Myocyte (in vitro differentiated cells): Measurements from ENCODE around the gene PHYHD1. TPM values are rescaled to one million over a fixed set of nuclear protein-coding genes. Genes with fewer than 3 reads are reported as not detected.

Experiments used
- DNase-seq: peaks from one replicate; pipeline ENCODE4 v3.0.0-alpha.2; 2012; ENCODE audit warnings: low read depth
- polyA plus RNA-seq: library from polyadenylated mRNA; unstranded; fragments of >200 nt; gene quantifications from one replicate; pipeline ENCODE4 v1.2.1, GENCODE V29; 2012; ENCODE audit warnings: missing spikeins
- total RNA-seq: library from RNA; depleted of rRNA; stranded (reverse); fragments of >200 nt; gene quantifications from 2 replicates; pipeline ENCODE4 v1.2.3, GENCODE V29; 2014

The PHYHD1 gene
- 10.0 and 12.3 TPM in 2 replicates for total RNA-seq
- polyA plus RNA-seq = 15.8 TPM

- DNase-seq = peak; percentile 93
Observed at GRCh38 chr9:128920381-128921058, at the start of gene PHYHD1. Gene PHYHD1, plus strand, starts transcription at chr9:128920982. Its CDS starts 1,342 bp downstream, at chr9:128922324.

DNA sequence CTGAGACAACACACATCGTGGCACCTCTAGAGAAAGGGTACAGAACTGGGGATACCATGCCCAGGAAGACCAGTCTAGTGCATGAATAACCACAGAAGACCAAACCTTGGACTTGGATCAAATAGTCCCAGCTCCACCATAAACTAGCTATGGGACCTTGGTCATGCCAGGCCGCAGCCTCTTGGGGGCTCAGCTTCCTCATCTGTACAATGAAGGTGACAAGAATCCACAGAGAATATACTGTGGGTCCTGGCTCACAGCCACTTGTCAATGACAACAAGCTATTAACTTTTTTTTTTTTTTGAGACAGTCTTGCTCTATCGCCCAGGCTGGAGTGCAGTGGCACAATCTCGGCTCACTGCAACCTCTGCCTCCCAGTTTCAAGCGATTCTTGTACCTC, 42.9 kb upstream of the PHYHD1 start:
- no peak for DNase-seq

GRCh38 chr9:128881884-128882676, 38.7 kb upstream of the PHYHD1 start, which contains the start of the genes KYAT1 and LRRC8A:
Gene KYAT1, minus strand, starts transcription at chr9:128881950. Its CDS starts 36,545 bp downstream, at chr9:128845405.
Gene LRRC8A, plus strand, starts transcription at chr9:128882133. Its CDS starts 25,032 bp downstream, at chr9:128907165.
- peak; percentile 97 for DNase-seq

DNA sequence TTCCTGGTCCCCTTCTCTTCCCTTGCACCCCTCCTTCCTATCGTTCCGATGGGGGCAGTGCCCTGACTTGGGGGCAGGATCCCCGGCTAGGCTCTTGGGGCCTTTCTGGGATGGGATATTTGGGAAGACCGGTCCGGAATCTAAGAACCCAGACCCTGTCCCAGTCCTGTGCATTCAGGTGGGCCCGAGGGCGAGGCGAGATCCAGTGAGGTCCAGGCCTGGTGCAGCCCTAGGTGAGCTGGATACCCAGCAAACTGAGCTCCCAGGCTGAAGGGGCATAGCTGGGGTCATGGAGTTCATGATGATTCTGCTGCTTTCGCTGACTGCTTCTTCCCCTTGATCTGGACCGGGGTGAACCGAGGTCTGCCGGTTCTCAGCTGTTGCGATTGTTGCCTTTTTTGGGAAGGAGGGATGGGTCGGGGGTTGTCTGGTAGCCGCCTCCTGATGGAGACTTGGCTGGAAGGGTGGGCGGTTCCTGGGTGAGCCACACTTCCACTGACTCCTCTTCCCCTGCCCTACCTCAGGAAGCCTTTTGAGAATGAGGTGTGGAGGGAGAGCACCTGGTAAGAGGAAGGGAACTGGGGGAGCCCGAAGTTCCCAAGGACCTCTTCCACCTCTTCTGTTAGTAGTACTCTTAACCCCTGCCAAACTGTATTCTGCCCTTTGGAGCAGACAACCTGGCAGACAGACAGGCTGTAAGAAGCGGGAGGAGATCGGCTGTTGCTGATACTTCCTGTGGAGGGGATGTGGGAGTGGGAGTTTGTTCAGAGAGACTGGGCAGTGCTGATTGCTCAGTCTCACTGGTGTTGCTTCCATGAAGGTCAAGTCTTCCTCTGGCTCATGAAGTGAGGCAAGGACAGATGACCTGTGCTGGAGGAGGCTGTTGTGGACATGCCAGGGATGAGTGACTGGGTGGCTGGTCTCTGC, 37.8 kb upstream of the PHYHD1 start:
- peak; percentile 88 for DNase-seq

DNA sequence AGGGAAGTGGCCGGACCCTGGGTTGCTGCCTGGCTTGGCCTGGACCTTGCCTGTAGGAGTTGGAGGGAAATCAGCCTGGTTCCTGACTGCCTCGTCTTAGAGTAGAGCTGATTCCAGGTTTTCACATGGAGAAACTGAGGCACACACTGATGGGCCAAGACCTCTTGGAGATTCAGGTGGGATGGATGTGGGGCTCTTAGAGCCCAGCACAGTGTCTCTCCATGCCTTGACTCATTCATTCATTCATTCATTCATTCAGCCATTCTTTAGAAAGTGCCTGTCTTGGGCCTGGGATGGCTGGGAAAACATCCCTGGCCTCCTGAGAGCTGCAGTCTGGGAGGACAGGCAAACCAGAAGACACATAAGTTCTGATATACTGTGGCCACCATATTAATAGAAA, 36.6 kb upstream of the PHYHD1 start:
- no peak for DNase-seq

DNA sequence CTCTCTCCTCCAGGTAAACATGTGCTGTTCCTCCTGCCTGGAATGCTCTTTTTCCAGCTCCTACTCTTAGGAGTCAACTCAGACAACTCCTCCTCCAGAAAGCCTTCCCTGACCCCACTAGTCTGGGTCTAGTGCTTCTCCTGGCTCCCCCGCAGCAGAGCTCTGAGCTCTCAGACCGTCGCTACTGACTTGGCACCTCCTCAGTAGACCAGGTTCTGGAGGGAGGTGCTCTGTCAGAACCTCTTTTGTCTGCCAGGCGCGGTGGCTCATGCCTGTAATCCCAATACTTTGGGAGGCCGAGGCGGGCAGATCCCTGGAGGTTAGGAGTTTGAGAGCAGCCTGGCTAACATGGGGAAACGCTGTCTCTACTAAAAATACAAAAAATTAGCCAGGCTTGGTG, 35.4 kb upstream of the PHYHD1 start:
- no peak for DNase-seq

GRCh38 chr9:128885798-128886197, 35.0 kb upstream of the PHYHD1 start:
- no peak for DNase-seq

GRCh38 chr9:128886211-128886891, 34.4 kb upstream of the PHYHD1 start:
- no peak for DNase-seq

DNA sequence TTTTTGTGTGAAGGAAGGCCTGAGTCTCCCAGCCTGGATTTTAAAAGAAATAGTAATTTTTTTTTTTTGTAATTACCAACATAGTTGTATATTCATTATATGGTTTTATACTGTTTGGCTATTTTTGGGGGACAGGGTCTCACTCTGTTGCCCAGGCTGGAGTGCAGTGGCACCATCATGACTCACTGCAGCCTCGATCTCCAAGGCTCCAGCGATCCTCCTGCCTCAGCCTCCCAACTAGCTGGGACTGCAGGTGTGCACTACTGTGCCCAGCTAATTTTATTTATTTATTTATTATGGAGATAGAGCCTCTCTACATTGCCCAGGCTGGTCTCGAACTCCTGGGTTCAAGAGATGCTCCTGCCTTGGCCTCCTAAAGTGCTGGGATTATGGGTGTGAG, 33.7 kb upstream of the PHYHD1 start:
- DNase-seq = no peak

DNA sequence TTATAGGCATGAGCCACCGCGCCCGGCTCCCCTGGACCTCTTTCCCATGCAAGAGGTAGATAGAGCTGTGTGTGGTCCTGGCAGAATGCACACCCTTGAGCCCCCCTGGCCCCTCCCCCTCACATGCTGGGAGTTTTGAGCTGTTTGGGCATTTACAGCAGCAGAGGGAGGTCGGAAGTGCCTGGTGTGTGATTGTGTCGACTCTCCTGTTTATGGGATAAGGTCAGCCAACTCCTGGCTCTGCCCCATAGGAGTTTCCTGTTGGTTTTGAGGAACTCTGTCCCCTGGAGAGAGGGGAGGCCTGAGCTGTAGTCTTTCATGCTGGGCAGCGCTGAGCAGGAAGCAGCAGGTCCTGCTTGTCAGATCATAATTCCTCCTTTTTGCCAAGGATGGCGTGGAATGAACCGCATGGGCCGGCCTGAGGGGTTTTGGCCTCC, 32.9 kb upstream of the PHYHD1 start:
- DNase-seq = no peak

DNA sequence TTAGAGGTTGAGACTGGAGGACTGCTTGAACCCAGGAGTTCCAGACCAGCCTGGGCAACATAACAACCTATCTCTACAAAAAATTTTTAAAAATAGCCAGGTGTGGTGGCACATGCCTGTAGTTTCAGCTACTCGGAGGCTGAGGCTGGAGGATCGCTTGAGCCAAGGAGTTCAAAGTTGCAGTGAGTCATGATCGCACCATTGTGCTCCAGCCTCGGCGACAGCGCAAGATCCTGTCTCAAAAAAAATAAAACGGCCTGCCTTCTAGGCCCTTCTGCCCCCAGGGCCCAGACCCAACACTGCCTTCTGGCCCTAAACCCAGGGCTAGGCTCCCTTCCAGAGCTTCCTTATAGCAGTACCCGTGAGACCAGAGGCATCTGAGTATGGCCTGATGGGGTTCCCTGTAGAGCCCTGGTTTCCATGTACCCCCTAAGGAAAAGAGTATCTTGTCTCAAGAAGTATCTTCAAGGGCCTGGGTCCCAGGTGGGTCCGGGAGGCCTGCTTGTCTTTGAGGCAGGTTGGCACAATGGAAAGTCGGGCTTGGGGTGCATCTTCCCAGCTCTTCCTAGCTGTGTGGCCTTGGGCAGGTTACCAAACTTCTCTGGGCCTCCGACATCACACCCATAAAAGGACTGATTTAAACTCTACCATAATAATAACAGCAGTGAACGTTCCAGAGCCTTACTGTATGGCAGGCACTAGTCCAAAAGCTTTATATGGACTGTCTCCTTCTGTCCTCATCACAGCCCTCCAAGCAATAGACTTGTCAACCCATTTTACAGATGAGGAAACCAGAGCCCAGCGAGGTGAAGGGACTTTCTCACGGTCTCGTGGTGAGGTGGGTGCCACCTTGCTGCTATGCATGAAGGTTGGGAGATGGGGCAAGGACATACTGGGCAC, 29.2 kb upstream of the PHYHD1 start:
- no peak for DNase-seq

DNA sequence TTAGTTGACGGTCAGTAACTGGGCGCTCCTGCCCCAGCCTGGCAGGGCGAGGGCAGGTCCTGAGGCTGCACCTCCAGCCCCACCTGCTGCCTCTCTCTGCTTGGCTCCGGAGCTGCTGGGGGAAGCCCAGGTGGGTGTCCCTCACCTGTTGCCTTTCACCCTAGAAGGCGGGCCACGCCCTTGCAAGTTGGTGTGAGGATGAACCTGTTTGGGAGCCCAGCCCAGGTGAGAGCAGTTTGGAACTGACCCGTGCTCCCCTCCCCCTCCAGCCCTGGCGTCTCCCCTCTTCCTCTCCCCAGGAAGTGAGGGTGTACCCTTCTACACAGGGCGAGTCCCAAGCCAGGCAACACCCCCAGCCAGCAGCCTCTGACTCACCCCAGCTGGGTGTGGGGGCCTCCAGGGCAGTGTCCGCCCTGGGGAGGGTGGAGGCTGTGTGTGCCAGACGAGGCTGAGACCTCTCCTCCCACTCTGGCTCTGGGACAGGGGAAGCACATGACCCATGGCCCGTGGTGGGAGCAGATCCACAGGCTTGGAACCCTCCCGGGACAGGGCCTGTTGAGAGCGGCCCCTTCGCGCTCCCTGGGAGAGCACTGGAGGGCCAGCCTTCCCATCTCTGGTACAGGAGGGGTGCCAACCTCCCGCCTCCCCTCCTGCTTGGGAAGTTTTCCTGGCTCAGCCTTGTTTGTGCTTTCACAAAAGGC, 28.4 kb upstream of the PHYHD1 start:
- peak; percentile 91 for DNase-seq

GRCh38 chr9:128893354-128893753, 27.4 kb upstream of the PHYHD1 start:
- DNase-seq = no peak

- DNase-seq = no peak
Observed at GRCh38 chr9:128894764-128895163, 26.0 kb upstream of the PHYHD1 start.

DNA sequence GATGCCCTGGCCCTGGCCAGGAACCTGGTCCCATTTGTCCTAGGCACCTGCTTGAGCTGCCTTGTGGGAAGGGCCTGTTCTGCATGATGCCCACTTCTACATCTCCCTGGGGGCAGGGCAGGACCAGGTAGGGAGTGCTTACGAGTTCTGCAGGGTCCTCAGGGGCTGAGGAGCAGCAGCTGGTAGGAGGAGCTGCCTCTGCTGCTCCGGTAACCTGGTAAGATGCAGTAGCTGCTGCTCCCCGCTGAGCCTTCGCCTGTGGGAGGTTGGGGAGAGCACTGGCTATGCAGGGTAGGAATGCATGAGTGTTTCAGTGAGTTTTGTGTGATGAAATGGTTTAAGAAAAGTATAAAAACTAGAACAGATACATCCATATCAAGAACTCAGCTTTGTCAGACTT, 25.2 kb upstream of the PHYHD1 start:
- no peak for DNase-seq

GRCh38 chr9:128898382-128898781, 22.4 kb upstream of the PHYHD1 start:
- no peak for DNase-seq

DNA sequence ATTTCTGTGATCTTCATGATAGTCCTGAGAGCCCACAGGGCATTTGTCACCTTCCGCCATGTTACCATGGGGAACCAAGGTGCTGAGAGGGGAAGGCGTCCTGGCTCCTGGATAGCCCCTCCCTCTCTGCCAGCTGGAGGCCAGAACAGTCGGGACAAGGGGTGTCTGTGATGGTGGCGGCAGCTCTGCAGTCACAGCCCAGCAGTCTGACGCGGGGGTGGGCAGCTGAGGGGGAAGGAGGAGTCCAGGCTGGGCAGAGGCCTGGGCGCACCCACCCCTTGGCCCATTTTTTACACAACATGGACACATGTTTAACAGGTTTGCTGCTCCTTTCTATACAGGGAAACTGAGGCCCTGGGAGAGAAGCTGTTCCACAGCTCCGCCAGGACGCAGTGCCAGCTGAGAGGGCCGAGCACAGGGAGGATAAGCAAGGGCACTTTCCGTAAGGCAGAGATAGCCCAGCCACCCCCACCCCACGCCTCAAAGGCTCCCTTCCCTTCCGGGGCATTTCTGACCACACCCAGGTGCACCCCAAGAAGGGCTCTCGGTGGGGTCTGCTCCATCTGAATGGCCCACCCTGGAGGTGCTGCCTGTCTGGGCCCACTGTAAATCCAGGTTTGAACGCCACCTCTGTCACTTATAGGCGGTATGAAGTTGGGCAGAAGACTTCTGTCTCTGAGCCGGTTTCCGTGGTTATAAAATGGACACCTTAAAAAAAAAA, 21.8 kb upstream of the PHYHD1 start:
- no peak for DNase-seq

GRCh38 chr9:128899566-128900322, 21.0 kb upstream of the PHYHD1 start:
- no peak for DNase-seq
